Left lung (tissue), 10 donors: Measurements from ENCODE around the gene CAMTA1. TPM values are rescaled to one million over a fixed set of nuclear protein-coding genes. Genes with fewer than 3 reads are reported as not detected.

Experiments
- ATAC-seq: fragments of 200-7000 bp; cut with Tn5 transposase; one replicate; pipeline ENCODE4 v1.9.1; 2020; ENCODE audit warnings: moderate library complexity
- DNase-seq, 4 donors: peaks; one replicate each; pipeline ENCODE4 v3.0.0-alpha.2; 2013 to 2020
- H3K27ac ChIP-seq, 2 donors: fragments of 200-600 bp; sonication (generic) in 1 of 2; one replicate each; pipeline versions ENCODE4 v1.5.0 to v1.8.0; 2020 to 2021
- H3K27me3 ChIP-seq, 2 donors: fragments of 200-600 bp; sonication (generic) in 1 of 2; one replicate each; pipeline versions ENCODE4 v1.5.0 to v1.8.0; 2020 to 2021
- H3K36me3 ChIP-seq, 2 donors: fragments of 200-600 bp; sonication (generic) in 1 of 2; one replicate each; pipeline versions ENCODE4 v1.5.0 to v1.8.0; 2020 to 2021
- H3K4me1 ChIP-seq, 2 donors: fragments of 200-600 bp; one replicate each; pipeline ENCODE4 v1.8.0; 2021
- H3K4me3 ChIP-seq, 2 donors: fragments of 200-600 bp; sonication (generic) in 1 of 2; one replicate each; pipeline versions ENCODE4 v1.5.0 to v1.8.0; 2020 to 2021; ENCODE audit warnings: mild to moderate bottlenecking in 1 of 2
- H3K9me3 ChIP-seq, 2 donors: fragments of 200-600 bp; sonication (generic) in 1 of 2; one replicate each; pipeline versions ENCODE4 v1.5.0 to v1.8.0; 2020 to 2021
- CTCF ChIP-seq, 2 donors: fragments of 200-600 bp; sonication (generic) in 1 of 2; IDR thresholded peaks; one replicate each; pipeline versions ENCODE4 v1.5.0 to v1.8.0; 2021; ENCODE audit warnings: antibody characterized with exemption in 2 of 2
- intact Hi-C, 2 donors: fragments of 100-400 bp; cut with DNase I; formaldehyde crosslinking; loops; one replicate each; pipeline versions ENCODE4 v1.11.2 to v1.14.2; 2022
- polyA plus RNA-seq, 6 donors: library from polyadenylated mRNA; unstranded; fragments of 120-200 nt; gene quantifications; one replicate each; pipeline ENCODE4 v1.2.1, GENCODE V29; 2013; ENCODE audit not compliant: insufficient read length in 6 of 6
- total RNA-seq, 2 donors: library from RNA; stranded (reverse); fragmentation: NEBNext Ultra II Directional; extraction: Animal tissue kit (Norgen Biotek cat#: 25700); gene quantifications; one replicate each; pipeline ENCODE4 v1.2.1, GENCODE V29; 2021
- donor health status: DM: no; HTN: yes; CAD: no.
- donor health status: DM: no; HTN: no; CAD: no.

Gene CAMTA1
- total and polyA plus RNA-seq, 8 donors = 42.7 to 69.1 (median 49.4) TPM

DNA sequence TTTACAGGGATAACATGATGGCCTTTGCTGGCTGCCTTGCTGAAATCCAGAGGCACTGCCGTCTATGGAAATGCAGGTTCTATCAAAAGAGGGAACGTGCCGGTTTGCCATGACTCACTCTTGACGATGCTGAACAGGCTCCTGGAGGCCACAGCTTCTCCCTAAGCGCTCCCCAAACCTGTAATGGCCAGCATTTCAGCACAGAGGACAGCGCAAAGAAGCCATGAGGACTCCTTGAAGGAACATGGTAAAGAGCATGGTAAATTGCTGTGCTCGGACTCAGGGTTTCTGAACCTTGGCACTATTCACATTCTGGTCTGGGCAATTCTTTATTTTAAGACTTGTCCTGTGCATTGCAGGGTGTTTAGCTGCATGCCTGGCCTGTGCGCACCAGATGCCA, 217.5 kb downstream of the CAMTA1 start:
- no peak overlapping the region for H3K4me3 ChIP-seq
- intact Hi-C loops = no loop called here
- no peak overlapping the region for H3K27ac ChIP-seq
- no peak for DNase-seq
- no peaks in the 10 kb centered on the region for H3K9me3 ChIP-seq
- H3K36me3 ChIP-seq = no peaks in the 10 kb centered on the region
- TF ChIP-seq CTCF (IDR thresholded peaks at IDR 0.05) = no peak
- no peaks in the 10 kb centered on the region for H3K27me3 ChIP-seq
- ATAC-seq = no peak
- no peaks in the 10 kb centered on the region for H3K4me1 ChIP-seq

DNA sequence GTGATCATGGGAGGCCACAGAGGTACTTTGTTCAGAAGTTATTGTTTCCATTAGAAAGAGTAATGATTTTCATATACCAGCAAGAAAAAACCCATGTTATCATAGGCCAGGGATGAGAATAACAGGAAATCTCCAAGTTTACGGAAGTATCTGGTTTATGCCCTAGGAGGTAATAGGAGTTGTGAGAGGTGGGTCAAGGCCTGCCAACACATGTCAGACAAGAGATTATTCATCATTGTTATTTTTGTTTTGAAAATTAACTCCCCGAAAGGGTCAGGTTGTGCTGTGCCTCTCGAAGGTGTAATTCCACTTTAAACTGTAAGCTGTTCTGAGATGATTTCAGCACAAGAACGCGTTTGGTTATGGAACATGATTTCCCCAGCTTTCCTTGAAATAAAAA, 218.4 kb downstream of the CAMTA1 start:
- DNase-seq (no peak), ATAC-seq (no peak)
- H3K4me1 ChIP-seq = no peaks in the 10 kb centered on the region
- H3K27ac ChIP-seq = no peak overlapping the region
- H3K27me3 ChIP-seq = no peaks in the 10 kb centered on the region
- H3K9me3 ChIP-seq = no peaks in the 10 kb centered on the region
- intact Hi-C loops = no loop called here
- H3K4me3 ChIP-seq = no peak overlapping the region
- no peaks in the 10 kb centered on the region for H3K36me3 ChIP-seq
- no peak for TF ChIP-seq CTCF (IDR thresholded peaks at IDR 0.05)

GRCh38 chr1:7004181-7004580, 218.9 kb downstream of the CAMTA1 start:
- H3K27ac ChIP-seq = no peak overlapping the region
- ATAC-seq (no peak), DNase-seq (no peak)
- intact Hi-C loops = no loop called here
- H3K4me1 ChIP-seq = no peaks in the 10 kb centered on the region
- H3K36me3 ChIP-seq = no peaks in the 10 kb centered on the region
- H3K4me3 ChIP-seq = no peak overlapping the region
- H3K27me3 ChIP-seq = no peaks in the 10 kb centered on the region
- TF ChIP-seq CTCF (IDR thresholded peaks at IDR 0.05) = no peak
- H3K9me3 ChIP-seq = no peaks in the 10 kb centered on the region

GRCh38 chr1:7005762-7006161, 220.5 kb downstream of the CAMTA1 start:
- DNase-seq (no peak), ATAC-seq (no peak)
- Histone ChIP-seq H3K4me1 (no peaks in the 10 kb centered on the region), H3K27ac (no peak overlapping the region), H3K4me3 (no peak overlapping the region), H3K36me3 (no peaks in the 10 kb centered on the region), H3K9me3 (no peaks in the 10 kb centered on the region), H3K27me3 (no peaks in the 10 kb centered on the region)
- TF ChIP-seq CTCF (IDR thresholded peaks at IDR 0.05) = no peak
- intact Hi-C loops = no loop called here

GRCh38 chr1:7006996-7007871, 222.0 kb downstream of the CAMTA1 start:
- Histone ChIP-seq H3K36me3 (no peaks in the 10 kb centered on the region), H3K27ac (no peak overlapping the region), H3K4me3 (no peak overlapping the region), H3K9me3 (no peaks in the 10 kb centered on the region), H3K4me1 (no peaks in the 10 kb centered on the region), H3K27me3 (no peaks in the 10 kb centered on the region)
- ATAC-seq (no peak), DNase-seq (no peak)
- intact Hi-C loops = no loop called here
- no peak for TF ChIP-seq CTCF (IDR thresholded peaks at IDR 0.05)
